KG1 (cell line): ENCODE data around the gene ADGRD1.
A peak's percentile ranks its signal among the peaks of the same experiment; 100 is the strongest.
"Not testable (repeated sequence)": the region's sequence is repeated elsewhere in the genome, so short reads cannot be mapped to it uniquely, and the experiment has no call there.

Experiments used
- DNase-seq: peaks from one replicate; lab custom pipeline; 2025; lab: John Stamatoyannopoulos, UW

The ADGRD1 gene

GRCh38 chr12:131104463-131105350, 151.0 kb downstream of the ADGRD1 start:
- DNase-seq = peak; percentile 29

GRCh38 chr12:131105351-131105735, 151.6 kb downstream of the ADGRD1 start:
- DNase-seq = no peak

- no peak for DNase-seq
Observed at GRCh38 chr12:131105736-131106348, 152.1 kb downstream of the ADGRD1 start.

GRCh38 chr12:131106349-131106941, 152.7 kb downstream of the ADGRD1 start:
- DNase-seq = no peak

GRCh38 chr12:131108177-131108955, 154.7 kb downstream of the ADGRD1 start:
- DNase-seq = no peak

GRCh38 chr12:131111446-131111845, 157.7 kb downstream of the ADGRD1 start:
- DNase-seq = no peak

- DNase-seq = no peak
Observed at GRCh38 chr12:131112021-131112420, 158.3 kb downstream of the ADGRD1 start.

GRCh38 chr12:131112700-131113290, 159.1 kb downstream of the ADGRD1 start:
- no peak for DNase-seq

- no peak for DNase-seq
Observed at GRCh38 chr12:131113568-131114270, 160.0 kb downstream of the ADGRD1 start.

- DNase-seq = no peak
Observed at GRCh38 chr12:131114271-131114670, 160.6 kb downstream of the ADGRD1 start.

GRCh38 chr12:131114942-131115584, 161.4 kb downstream of the ADGRD1 start:
- DNase-seq = no peak

GRCh38 chr12:131115766-131116467, 162.2 kb downstream of the ADGRD1 start:
- no peak for DNase-seq

- DNase-seq = no peak
Observed at GRCh38 chr12:131116468-131117117, 162.9 kb downstream of the ADGRD1 start.

- no peak for DNase-seq
Observed at GRCh38 chr12:131117438-131118245, 163.9 kb downstream of the ADGRD1 start.

GRCh38 chr12:131118371-131118770, 164.7 kb downstream of the ADGRD1 start:
- DNase-seq = no peak

- not testable (repeated sequence) for DNase-seq
Observed at GRCh38 chr12:131119345-131119744, 165.6 kb downstream of the ADGRD1 start.

GRCh38 chr12:131119936-131120335, 166.2 kb downstream of the ADGRD1 start:
- DNase-seq = no peak

GRCh38 chr12:131120831-131121271, 167.1 kb downstream of the ADGRD1 start:
- no peak for DNase-seq
